RPMI7951 (cell line): ENCODE results near the gene MYH15. TPM values are rescaled to one million over a fixed set of nuclear protein-coding genes. Genes with fewer than 3 reads are reported as not detected.

Experiments
- DNase-seq: peaks from one replicate; pipeline ENCODE4 v3.0.0-alpha.2; 2012; ENCODE audit warnings: low read depth
- total RNA-seq: library from RNA; depleted of rRNA; stranded (reverse); fragments of >200 nt; shearing (Covaris generic); gene quantifications from 2 replicates; pipeline ENCODE4 v1.2.3, GENCODE V29; 2014; rRNA removed

Gene MYH15
- total RNA-seq, 1 experiment from 2014 or later: 0.24 TPM

DNA sequence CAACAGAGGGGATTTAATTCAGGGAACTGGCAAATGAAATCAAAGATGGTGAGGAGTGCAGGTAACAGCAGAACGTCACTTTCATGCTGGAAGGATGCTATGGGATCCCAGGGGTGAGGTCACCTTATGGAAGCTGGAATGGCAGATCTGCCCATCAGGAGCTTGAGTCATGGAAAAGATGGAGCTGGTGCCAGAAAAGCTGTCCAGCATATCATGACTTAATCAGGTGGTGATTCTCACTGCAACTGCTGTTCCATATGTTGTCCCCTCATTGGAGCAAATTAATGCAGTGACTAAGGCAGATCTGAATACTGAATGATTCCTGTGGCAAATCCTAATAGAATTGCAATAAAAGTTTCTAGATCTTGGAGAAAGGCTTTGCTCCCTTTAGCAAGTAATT is 175.7 kb downstream of the MYH15 start:
- DNase-seq: no peak

DNA sequence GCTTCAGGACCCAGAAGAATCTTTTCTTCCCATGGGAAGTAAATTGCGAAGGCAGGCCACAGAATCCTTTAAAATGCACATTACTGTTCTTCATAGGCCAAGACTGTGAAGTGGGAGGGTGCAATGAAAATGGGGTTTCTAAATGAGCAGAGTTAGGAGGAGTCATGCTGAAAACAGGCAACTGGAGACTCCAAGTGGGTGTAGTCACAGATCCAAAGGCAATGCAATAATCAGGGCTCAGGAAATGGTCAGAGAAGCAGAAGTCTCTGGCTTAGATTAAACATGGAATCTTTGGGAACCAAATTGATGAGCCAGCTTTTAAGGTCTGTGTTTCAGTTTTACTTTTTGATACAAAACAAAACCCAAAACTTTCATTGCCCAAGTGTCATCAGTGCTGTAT is 176.4 kb downstream of the MYH15 start:
- DNase-seq: no peak

DNA sequence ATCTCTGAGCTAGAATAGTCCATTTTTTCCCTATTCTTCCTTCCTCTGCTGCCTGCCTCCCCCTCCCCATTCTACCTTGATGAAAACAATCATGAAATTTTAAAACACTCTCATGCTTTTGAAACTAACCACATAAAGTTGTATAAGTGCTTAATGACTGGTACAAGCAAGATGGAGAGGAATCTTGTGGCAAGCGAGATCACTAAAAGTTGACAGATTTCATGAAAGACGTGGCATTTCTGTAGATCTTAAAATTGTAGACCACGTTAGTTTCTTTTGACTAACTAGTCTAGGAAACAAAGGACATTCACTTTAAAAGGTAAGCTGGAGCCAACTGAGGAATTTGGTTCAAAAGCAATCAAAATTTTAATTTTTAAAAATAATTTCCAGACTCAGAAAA is 178.6 kb downstream of the MYH15 start:
- DNase-seq: no peak

Other genes starting within 250 kb of the MYH15 start
- not detected in 2 replicates for gene HHLA2, start 214.0 kb downstream of the MYH15 start, total RNA-seq
- 72.3 and 91.9 TPM in 2 replicates for gene CIP2A, start 78.8 kb upstream of the MYH15 start, total RNA-seq
- gene DZIP3, start 79.1 kb upstream of the MYH15 start, total RNA-seq: 10.1 and 12.5 TPM in 2 replicates
- gene RETNLB, start 246.8 kb upstream of the MYH15 start, total RNA-seq: not detected in 2 replicates